Activated naive CD4-positive, alpha-beta T cell treated with Interleukin-2 at 50 U/mL for 16 hours (primary cell): Measurements from ENCODE around the gene DDX3Y.
A peak's percentile ranks its signal among the peaks of the same experiment; 100 is the strongest.

Experiments used
- DNase-seq: peaks from one replicate; pipeline ENCODE4 v3.0.0-alpha.2; 2020

Gene DDX3Y

GRCh38 chrY:12904618-12905516 is at the start of gene DDX3Y:
DDX3Y (plus strand) TSS chrY:12904868; CDS start chrY:12904937, 69 bp downstream.
- DNase-seq: peak; percentile 85

DNA sequence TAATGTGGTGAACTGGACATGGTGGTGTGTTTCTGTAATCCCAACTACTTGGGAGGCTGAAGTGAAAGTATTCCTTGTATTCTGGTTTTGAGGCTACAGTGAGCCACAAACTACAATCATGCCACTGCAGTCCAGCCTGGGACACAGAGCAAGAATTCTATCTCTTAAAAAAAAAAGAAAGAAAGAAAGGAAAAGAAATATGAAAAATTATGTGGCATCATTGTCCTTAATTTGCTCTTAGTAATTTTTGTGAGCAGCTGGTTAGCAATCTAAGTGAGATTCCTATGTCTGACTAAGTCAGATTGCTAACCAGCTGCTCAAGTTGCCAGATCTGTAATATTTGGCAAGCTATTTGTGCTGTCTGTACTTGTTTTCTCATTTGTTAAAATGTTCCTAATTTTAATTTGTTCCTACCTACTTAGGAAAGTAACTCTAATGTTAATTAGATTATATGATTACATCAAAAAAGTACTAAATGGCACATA is 48.8 kb upstream of the DDX3Y start:
- DNase-seq: no peak

- DNase-seq: no peak
Measured at GRCh38 chrY:12867960-12868359, 36.7 kb upstream of the DDX3Y start.

- DNase-seq: no peak
Measured at GRCh38 chrY:12896973-12897372, 7.7 kb upstream of the DDX3Y start.

- no peak for DNase-seq
Measured at GRCh38 chrY:12898604-12899003, 6.1 kb upstream of the DDX3Y start.

GRCh38 chrY:12905517-12905872 is 827 bp downstream of the DDX3Y start:
- peak; percentile 72 for DNase-seq

- DNase-seq: no peak
Measured at GRCh38 chrY:12905895-12906294, 1.2 kb downstream of the DDX3Y start.

GRCh38 chrY:12913541-12913940 is 8.9 kb downstream of the DDX3Y start:
- DNase-seq: no peak

DNA sequence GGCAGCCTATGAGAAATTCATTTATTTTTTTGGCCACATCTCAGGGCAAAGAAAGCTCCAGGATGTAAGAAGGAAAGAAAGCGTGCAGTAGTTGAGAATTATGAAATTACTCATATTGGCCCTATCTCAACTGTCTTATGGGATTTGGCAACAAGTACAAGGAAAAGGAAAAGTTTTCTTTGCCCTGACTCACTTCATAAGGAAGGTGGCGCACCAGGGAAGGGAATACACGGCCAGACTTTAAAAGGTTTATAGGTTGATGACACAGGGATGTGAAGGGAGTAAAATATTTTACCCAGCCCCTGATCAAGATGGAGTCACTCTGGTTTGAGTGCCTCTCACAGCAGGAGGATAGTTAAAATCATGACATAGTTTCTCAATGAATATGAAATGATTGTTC is 23.4 kb downstream of the DDX3Y start:
- DNase-seq: no peak

GRCh38 chrY:12941725-12942687 is 37.3 kb downstream of the DDX3Y start:
- no peak for DNase-seq
